ENCODE data around the gene KRTAP4-8. TPM values are rescaled to one million over a fixed set of nuclear protein-coding genes. Genes with fewer than 3 reads are reported as not detected.
"Not testable (repeated sequence)": the region's sequence is repeated elsewhere in the genome, so short reads cannot be mapped to it uniquely, and the experiment has no call there.

KRTAP4-8 gene
- polyA plus RNA-seq = not detected

DNA sequence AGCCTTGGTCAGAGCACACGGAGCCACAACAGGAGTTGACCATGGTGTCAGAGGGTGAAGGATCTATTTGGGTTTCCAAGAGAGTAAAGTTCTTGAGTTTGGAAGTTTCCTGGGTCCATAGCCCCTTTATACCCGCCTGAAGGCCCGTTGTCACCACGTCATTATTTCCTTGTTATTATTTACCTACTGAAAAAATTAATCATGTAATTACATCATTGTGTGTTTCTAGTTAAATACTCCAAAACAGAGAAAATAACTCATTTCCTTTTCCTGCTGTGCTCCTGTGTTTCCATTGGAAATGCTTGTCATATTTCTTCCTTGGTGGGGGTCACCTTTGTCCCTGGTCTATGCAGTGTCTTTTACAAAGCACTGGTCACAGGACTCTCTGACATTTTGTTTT lies at the start of gene KRTAP4-8:
Gene KRTAP4-8, minus strand, starts transcription at position 101 of the 400 bp plus-strand sequence. Its CDS starts 58 bp downstream, at position 43.
- 59 to 64% methylated on average over 4 of the region's 4 CpGs for WGBS, 2 donors
- Histone ChIP-seq H3K9me3 (ENCODE audit: control insufficient read depth in 2 of 2, insufficient read depth in 1 of 2, low read depth in 1 of 2, low read length in 1 of 2) (no peaks in the 10 kb centered on the region), H3K27ac (ENCODE audit: low read depth in 2 of 2, low read length in 1 of 2) (no peak within 1 kb of the TSS), H3K36me3 (ENCODE audit: control insufficient read depth in 2 of 2, insufficient read depth in 2 of 2, low read length in 1 of 2) (no peaks in the 10 kb centered on the region), H3K4me1 (ENCODE audit: control insufficient read depth in 2 of 2, insufficient read depth in 2 of 2, low read length in 1 of 2) (no peaks in the 10 kb centered on the region), H3K4me3 (ENCODE audit: low read depth in 1 of 2, low read length in 2 of 2) (no peak within 1 kb of the TSS), H3K27me3 (ENCODE audit: control insufficient read depth in 1 of 2, insufficient read depth in 2 of 2, low read length in 2 of 2) (no peaks in the 10 kb centered on the region)

DNA sequence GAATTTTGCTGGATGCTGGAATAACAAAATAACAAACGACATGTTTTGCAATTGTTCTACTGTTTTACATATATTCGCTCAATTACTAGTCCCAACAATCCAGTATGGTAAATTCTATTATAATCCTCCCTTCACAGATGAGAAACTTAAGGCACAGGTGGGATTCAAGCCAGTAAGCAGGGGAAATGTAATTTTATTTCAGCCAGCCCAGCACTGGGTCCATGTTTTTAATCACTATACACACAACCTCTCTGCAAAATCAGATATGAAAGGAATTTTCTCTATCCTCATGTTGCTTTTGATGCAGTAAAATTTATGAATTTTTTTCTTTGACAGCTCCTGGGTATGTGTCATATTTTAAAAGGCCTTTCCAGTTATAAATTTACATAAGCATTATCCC lies 47.3 kb upstream of the KRTAP4-8 start:
- Histone ChIP-seq H3K36me3 (ENCODE audit: control insufficient read depth in 2 of 2, insufficient read depth in 2 of 2, low read length in 1 of 2) (no peaks in the 10 kb centered on the region), H3K27ac (ENCODE audit: low read depth in 2 of 2, low read length in 1 of 2) (no peak overlapping the region), H3K4me1 (ENCODE audit: control insufficient read depth in 2 of 2, insufficient read depth in 2 of 2, low read length in 1 of 2) (no peaks in the 10 kb centered on the region), H3K9me3 (ENCODE audit: control insufficient read depth in 2 of 2, insufficient read depth in 1 of 2, low read depth in 1 of 2, low read length in 1 of 2) (peaks cover under 1 to 2% of the 10 kb centered on the region in 2 donors), H3K4me3 (ENCODE audit: low read depth in 1 of 2, low read length in 2 of 2) (no peak overlapping the region), H3K27me3 (ENCODE audit: control insufficient read depth in 1 of 2, insufficient read depth in 2 of 2, low read length in 2 of 2) (no peaks in the 10 kb centered on the region)
- WGBS, 2 donors = 91 to 92% methylated on average over 2 of the region's 2 CpGs

DNA sequence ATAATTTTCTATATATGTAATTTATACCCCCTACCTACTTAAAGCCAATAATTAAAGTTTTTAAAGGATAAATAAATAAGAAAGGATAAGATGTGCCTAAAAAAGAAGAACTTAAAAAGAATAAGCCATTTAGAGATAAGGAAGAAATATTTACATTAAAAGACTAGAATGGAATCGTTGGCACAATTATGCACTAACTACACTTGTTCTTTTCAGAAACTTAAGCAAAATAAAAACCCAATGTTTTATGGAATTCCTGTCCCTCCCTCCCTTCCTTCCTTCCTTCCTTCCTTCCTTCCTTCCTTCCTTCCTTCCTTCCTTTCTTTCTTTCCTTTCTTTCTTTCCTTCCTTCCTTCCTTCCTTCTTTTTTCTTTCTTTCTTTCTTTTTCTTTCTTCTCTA lies 46.9 kb upstream of the KRTAP4-8 start:
- WGBS, 2 donors = 77 to 86% methylated on average over 1 of the region's 1 CpG

DNA sequence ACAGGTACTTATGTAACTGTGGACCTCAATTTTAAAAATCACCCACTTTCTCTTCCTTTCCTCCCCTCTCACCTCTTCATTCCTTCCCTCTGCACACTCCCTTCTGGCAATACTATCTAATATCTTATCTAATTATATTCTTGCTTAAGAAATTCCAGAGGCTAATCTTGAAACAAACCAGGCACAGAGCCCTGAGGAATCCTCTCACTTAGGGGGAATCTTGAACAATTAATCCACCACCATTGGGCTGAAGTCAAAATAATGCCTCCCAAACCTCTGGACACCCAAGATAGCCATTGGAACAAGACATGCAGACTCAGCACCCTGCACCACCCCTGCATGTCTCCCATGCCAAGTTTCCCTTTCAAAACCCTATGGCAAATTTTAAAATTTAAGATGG lies 43.4 kb upstream of the KRTAP4-8 start:
- H3K4me3 ChIP-seq (ENCODE audit: low read depth in 1 of 2, low read length in 2 of 2) = no peak overlapping the region
- H3K4me1 ChIP-seq (ENCODE audit: control insufficient read depth in 2 of 2, insufficient read depth in 2 of 2, low read length in 1 of 2) = no peaks in the 10 kb centered on the region
- peaks cover 6 to 8% of the 10 kb centered on the region in 2 donors for H3K9me3 ChIP-seq (ENCODE audit: control insufficient read depth in 2 of 2, insufficient read depth in 1 of 2, low read depth in 1 of 2, low read length in 1 of 2)
- H3K36me3 ChIP-seq (ENCODE audit: control insufficient read depth in 2 of 2, insufficient read depth in 2 of 2, low read length in 1 of 2) = no peaks in the 10 kb centered on the region
- no peaks in the 10 kb centered on the region for H3K27me3 ChIP-seq (ENCODE audit: control insufficient read depth in 1 of 2, insufficient read depth in 2 of 2, low read length in 2 of 2)
- no peak overlapping the region for H3K27ac ChIP-seq (ENCODE audit: low read depth in 2 of 2, low read length in 1 of 2)

More for the DNA sequence above, 46.9 kb upstream of the KRTAP4-8 start:
- Histone ChIP-seq H3K36me3 (ENCODE audit: control insufficient read depth in 2 of 2, insufficient read depth in 2 of 2, low read length in 1 of 2) (no peaks in the 10 kb centered on the region), H3K27ac (ENCODE audit: low read depth in 2 of 2, low read length in 1 of 2) (no peak overlapping the region), H3K9me3 (ENCODE audit: control insufficient read depth in 2 of 2, insufficient read depth in 1 of 2, low read depth in 1 of 2, low read length in 1 of 2) (peaks cover 5 to 6% of the 10 kb centered on the region in 2 donors), H3K27me3 (ENCODE audit: control insufficient read depth in 1 of 2, insufficient read depth in 2 of 2, low read length in 2 of 2) (no peaks in the 10 kb centered on the region), H3K4me3 (ENCODE audit: low read depth in 1 of 2, low read length in 2 of 2) (no peak overlapping the region), H3K4me1 (ENCODE audit: control insufficient read depth in 2 of 2, insufficient read depth in 2 of 2, low read length in 1 of 2) (no peaks in the 10 kb centered on the region)

DNA sequence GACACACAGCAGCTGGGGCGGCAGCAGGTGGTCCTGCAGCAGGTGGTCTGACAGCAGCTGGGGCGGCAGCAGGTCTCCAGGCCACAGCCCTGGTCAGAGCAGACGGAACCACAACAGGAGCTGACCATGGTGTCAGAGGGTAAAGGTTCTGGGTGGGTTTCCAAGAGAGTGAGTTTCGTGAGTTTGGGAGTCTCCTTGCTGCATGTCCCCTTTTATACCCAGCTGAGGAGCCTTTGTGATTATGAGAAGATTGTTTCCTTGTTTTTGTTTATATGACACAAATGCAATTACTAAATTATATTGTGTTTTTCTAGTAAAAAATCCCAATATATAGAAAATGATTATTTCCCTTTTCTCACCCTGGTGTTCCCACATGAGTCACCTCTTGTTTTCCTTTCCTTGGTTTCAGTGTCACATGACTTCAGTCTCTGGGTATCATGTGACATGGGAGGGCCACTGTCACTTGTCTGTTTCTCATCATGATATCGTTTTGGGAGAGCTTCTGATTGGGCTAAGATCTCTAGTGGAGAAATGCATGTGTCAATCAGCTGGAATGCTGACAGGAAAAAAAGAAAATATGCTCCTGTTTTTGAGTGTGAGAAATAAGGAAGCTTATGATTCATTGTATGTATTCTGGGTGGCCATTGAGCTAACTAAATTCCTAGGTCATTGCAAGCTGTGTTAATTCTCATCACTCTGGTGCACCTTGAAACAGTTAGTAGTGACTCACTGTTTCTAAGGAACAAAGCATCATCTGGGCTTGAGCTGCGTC lies 42.6 kb upstream of the KRTAP4-8 start, which contains the start of gene KRTAP4-6:
Gene KRTAP4-6, minus strand, starts transcription at position 185 of the 772 bp plus-strand sequence. Its CDS starts 57 bp downstream, at position 128.
- H3K4me3 ChIP-seq (ENCODE audit: low read depth in 1 of 2, low read length in 2 of 2) = no peak within 1 kb of the TSS
- no peak within 1 kb of the TSS for H3K27ac ChIP-seq (ENCODE audit: low read depth in 2 of 2, low read length in 1 of 2)
- no peaks in the 10 kb centered on the region for H3K36me3 ChIP-seq (ENCODE audit: control insufficient read depth in 2 of 2, insufficient read depth in 2 of 2, low read length in 1 of 2)
- peaks cover 6 to 8% of the 10 kb centered on the region in 2 donors for H3K9me3 ChIP-seq (ENCODE audit: control insufficient read depth in 2 of 2, insufficient read depth in 1 of 2, low read depth in 1 of 2, low read length in 1 of 2)
- no peaks in the 10 kb centered on the region for H3K27me3 ChIP-seq (ENCODE audit: control insufficient read depth in 1 of 2, insufficient read depth in 2 of 2, low read length in 2 of 2)
- H3K4me1 ChIP-seq (ENCODE audit: control insufficient read depth in 2 of 2, insufficient read depth in 2 of 2, low read length in 1 of 2) = no peaks in the 10 kb centered on the region
- WGBS, 2 donors = 82 to 83% methylated on average over 6 of the region's 6 CpGs

DNA sequence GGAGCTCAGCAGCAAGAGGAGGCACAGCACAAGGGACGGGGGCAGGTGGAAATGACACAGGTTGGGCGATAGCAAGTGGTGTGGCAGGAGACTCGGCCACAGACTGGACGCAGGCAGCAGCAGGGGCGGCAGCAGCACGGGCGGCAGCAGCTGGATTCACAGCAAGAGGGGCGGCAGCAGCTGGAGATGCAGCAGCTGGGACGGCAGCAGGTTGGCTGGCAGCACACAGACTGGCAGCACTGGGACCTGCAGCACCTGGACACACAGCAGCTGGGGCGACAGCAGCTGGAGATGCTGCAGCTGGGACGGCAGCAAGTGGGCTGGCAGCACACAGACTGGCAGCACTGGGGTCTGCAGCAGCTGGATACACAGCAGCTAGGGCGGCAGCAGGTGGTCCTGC lies 41.9 kb upstream of the KRTAP4-8 start:
- 84 to 90% methylated on average over 12 of the region's 12 CpGs for WGBS, 2 donors
- not testable (repeated sequence) for H3K27ac ChIP-seq (ENCODE audit: low read depth in 2 of 2, low read length in 1 of 2); H3K4me3 ChIP-seq (ENCODE audit: low read depth in 1 of 2, low read length in 2 of 2); H3K9me3 ChIP-seq (ENCODE audit: control insufficient read depth in 2 of 2, insufficient read depth in 1 of 2, low read depth in 1 of 2, low read length in 1 of 2); H3K4me1 ChIP-seq (ENCODE audit: control insufficient read depth in 2 of 2, insufficient read depth in 2 of 2, low read length in 1 of 2); H3K27me3 ChIP-seq (ENCODE audit: control insufficient read depth in 1 of 2, insufficient read depth in 2 of 2, low read length in 2 of 2); H3K36me3 ChIP-seq (ENCODE audit: control insufficient read depth in 2 of 2, insufficient read depth in 2 of 2, low read length in 1 of 2)

DNA sequence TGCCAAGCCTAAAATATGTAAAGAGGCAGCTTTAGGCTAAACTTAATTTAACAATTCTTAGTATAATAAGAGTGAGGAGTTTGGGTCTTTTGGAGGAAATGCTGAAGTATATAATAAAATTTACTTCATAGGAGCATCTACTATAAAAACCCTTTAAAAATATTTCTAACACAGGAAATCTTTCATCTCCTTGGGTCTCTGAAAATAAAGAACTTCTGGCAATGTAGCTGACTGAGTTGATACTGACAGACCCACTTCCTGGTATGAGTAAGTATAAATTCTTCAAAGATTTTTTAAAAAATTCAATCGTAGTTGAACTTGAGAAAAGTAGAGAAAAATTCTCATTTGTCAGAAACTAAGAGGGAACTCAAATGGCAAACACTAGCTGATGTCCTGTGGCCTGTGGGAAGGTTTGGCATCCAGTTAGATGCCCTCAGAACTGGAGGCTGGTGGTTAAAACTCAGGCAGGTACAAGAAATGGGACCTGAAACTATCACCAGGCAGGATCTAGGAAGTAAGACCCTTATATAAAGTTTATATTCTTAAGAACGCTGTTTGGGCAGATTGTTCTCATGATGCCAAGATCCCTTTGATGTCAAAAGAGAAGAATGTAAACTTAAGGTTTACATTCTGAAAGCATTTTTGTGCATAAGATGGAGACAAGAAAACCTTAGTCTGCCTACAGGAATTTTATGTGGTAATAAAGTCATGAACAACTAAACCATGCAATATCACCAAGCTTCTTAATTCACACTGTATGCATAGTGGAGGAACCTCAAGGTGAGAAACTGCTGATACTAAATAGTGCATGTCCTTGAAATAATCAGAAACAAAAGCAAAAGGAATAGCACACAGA lies 36.2 kb upstream of the KRTAP4-8 start:
- Histone ChIP-seq H3K4me3 (ENCODE audit: low read depth in 1 of 2, low read length in 2 of 2) (no peak overlapping the region), H3K27ac (ENCODE audit: low read depth in 2 of 2, low read length in 1 of 2) (no peak overlapping the region), H3K36me3 (ENCODE audit: control insufficient read depth in 2 of 2, insufficient read depth in 2 of 2, low read length in 1 of 2) (no peaks in the 10 kb centered on the region), H3K4me1 (ENCODE audit: control insufficient read depth in 2 of 2, insufficient read depth in 2 of 2, low read length in 1 of 2) (no peaks in the 10 kb centered on the region), H3K9me3 (ENCODE audit: control insufficient read depth in 2 of 2, insufficient read depth in 1 of 2, low read depth in 1 of 2, low read length in 1 of 2) (no peaks in the 10 kb centered on the region), H3K27me3 (ENCODE audit: control insufficient read depth in 1 of 2, insufficient read depth in 2 of 2, low read length in 2 of 2) (no peaks in the 10 kb centered on the region)
- 53 to 56% methylated on average over 2 of the region's 2 CpGs for WGBS, 2 donors

DNA sequence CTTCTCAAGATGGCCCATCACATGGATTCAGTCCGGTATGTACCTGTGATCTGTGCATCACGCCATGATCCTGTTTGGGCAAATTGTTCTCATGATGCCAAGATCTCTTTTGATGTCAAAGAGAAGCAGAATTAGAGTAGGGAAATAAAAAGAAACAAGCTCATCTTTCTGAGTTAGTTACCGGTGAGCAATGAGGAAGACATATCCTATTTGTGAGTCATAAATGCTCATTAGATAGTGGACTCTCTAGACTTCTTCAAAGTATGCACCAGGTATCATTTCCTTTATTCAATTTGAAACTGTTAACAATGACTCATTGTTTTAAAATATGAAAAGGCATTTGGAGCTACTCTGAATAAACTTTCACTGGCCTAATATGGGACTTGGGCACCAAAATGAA lies 34.0 kb upstream of the KRTAP4-8 start:
- no peaks in the 10 kb centered on the region for H3K27me3 ChIP-seq (ENCODE audit: control insufficient read depth in 1 of 2, insufficient read depth in 2 of 2, low read length in 2 of 2)
- no peaks in the 10 kb centered on the region for H3K4me1 ChIP-seq (ENCODE audit: control insufficient read depth in 2 of 2, insufficient read depth in 2 of 2, low read length in 1 of 2)
- WGBS, 2 donors = 73 to 75% methylated on average over 3 of the region's 3 CpGs
- H3K27ac ChIP-seq (ENCODE audit: low read depth in 2 of 2, low read length in 1 of 2) = no peak overlapping the region
- H3K9me3 ChIP-seq (ENCODE audit: control insufficient read depth in 2 of 2, insufficient read depth in 1 of 2, low read depth in 1 of 2, low read length in 1 of 2) = no peaks in the 10 kb centered on the region
- no peak overlapping the region for H3K4me3 ChIP-seq (ENCODE audit: low read depth in 1 of 2, low read length in 2 of 2)
- no peaks in the 10 kb centered on the region for H3K36me3 ChIP-seq (ENCODE audit: control insufficient read depth in 2 of 2, insufficient read depth in 2 of 2, low read length in 1 of 2)

DNA sequence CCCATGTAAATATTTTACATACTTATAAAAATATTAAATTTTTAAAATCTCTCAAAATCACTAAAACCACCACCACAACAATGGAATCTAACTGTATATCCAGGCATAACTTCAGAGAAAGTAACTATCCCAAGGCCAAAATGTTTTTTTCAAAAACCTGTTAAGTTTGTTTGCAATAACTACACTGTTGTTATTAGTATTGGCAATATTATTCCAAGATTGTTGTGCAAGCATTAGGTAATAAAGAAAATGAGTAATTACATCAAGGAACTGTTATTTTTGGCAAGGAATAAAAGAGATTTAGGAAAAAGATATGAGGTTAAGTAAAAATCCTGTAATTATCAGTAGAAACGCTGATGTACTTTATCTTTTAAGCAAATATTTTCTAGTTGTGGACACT lies 29.4 kb upstream of the KRTAP4-8 start:
- H3K27me3 ChIP-seq (ENCODE audit: control insufficient read depth in 1 of 2, insufficient read depth in 2 of 2, low read length in 2 of 2) = no peaks in the 10 kb centered on the region
- H3K27ac ChIP-seq (ENCODE audit: low read depth in 2 of 2, low read length in 1 of 2) = no peak overlapping the region
- no peaks in the 10 kb centered on the region for H3K9me3 ChIP-seq (ENCODE audit: control insufficient read depth in 2 of 2, insufficient read depth in 1 of 2, low read depth in 1 of 2, low read length in 1 of 2)
- H3K4me3 ChIP-seq (ENCODE audit: low read depth in 1 of 2, low read length in 2 of 2) = no peak overlapping the region
- WGBS, 2 donors = 54 to 58% methylated on average over 1 of the region's 1 CpG
- no peaks in the 10 kb centered on the region for H3K36me3 ChIP-seq (ENCODE audit: control insufficient read depth in 2 of 2, insufficient read depth in 2 of 2, low read length in 1 of 2)
- H3K4me1 ChIP-seq (ENCODE audit: control insufficient read depth in 2 of 2, insufficient read depth in 2 of 2, low read length in 1 of 2) = no peaks in the 10 kb centered on the region
